HepG2 (cell line): ENCODE measurements around the gene POLR1C. TPM values are rescaled to one million over a fixed set of nuclear protein-coding genes. Genes with fewer than 3 reads are reported as not detected.

Experiments
- AGO2 ChIP-seq: fragments of 200-400 bp; formaldehyde crosslinking; optimal IDR thresholded peaks from 2 replicates; pipeline ENCODE3; 2017; ENCODE audit warnings: mild to moderate bottlenecking, low read depth, low read length, moderate library complexity
- ARNT2 ChIP-seq: sonication (generic); formaldehyde crosslinking; IDR thresholded peaks from 2 replicates; pipeline ENCODE4 v1.8.0; 2022; ENCODE audit warnings: mild to moderate bottlenecking, low read depth, missing genetic modification reagents, moderate library complexity
- FOXC1 ChIP-seq: sonication (generic); formaldehyde crosslinking; IDR thresholded peaks from 2 replicates; pipeline ENCODE4 v1.8.0; 2022; ENCODE audit warnings: mild to moderate bottlenecking, missing genetic modification reagents, borderline replicate concordance
- GFI1 ChIP-seq: sonication (generic); formaldehyde crosslinking; IDR thresholded peaks from 2 replicates; pipeline ENCODE4 v1.5.0; 2020; ENCODE audit warnings: missing genetic modification reagents, mild to moderate bottlenecking, borderline replicate concordance
- HNRNPH1 ChIP-seq: fragments of 200-400 bp; formaldehyde crosslinking; optimal IDR thresholded peaks from 2 replicates; pipeline ENCODE3; 2017; ENCODE audit warnings: mild to moderate bottlenecking, low read depth, low read length
- KAT8 ChIP-seq: IDR thresholded peaks from 2 replicates; pipeline ENCODE4 v1.6.1; 2016; ENCODE audit warnings: missing genetic modification reagents, missing compliant biosample characterization
- MAZ ChIP-seq, 2 experiments: sonication (generic) in 1 of 2; formaldehyde crosslinking in 1 of 2; IDR thresholded peaks; 2 replicates each; pipeline versions ENCODE4 v1.5.0 to v1.6.1; 2012 to 2020; ENCODE audit warnings: low read depth in 2 of 2, mild to moderate bottlenecking in 2 of 2, borderline replicate concordance in 1 of 2, improper control_type of control experiment in 1 of 2, low read length in 1 of 2, missing genetic modification reagents in 1 of 2, moderate library complexity in 1 of 2
- MEF2D ChIP-seq: sonication (generic); formaldehyde crosslinking; IDR thresholded peaks from 2 replicates; pipeline ENCODE4 v1.5.1; 2020; ENCODE audit warnings: mild to moderate bottlenecking, missing genetic modification reagents
- NCOA2 ChIP-seq: sonication (generic); formaldehyde crosslinking; IDR thresholded peaks from 2 replicates; pipeline ENCODE4 v1.8.0; 2022; ENCODE audit warnings: inconsistent platforms
- NR2F6 ChIP-seq, 2 experiments: IDR thresholded peaks; 2 replicates each; pipeline ENCODE4 v1.6.1; 2016; ENCODE audit warnings: antibody characterized with exemption in 1 of 2, mild to moderate bottlenecking in 1 of 2
- SOX5 ChIP-seq: IDR thresholded peaks from 2 replicates; pipeline ENCODE4 v1.6.1; 2016; ENCODE audit warnings: borderline replicate concordance
- ZBTB49 ChIP-seq: sonication (generic); formaldehyde crosslinking; IDR thresholded peaks from 2 replicates; pipeline ENCODE4 v1.4.0; 2020; ENCODE audit warnings: missing genetic modification reagents, borderline replicate concordance
- ZNF143 ChIP-seq: sonication (generic); formaldehyde crosslinking; IDR thresholded peaks from 2 replicates; pipeline ENCODE4 v1.4.0; 2020; ENCODE audit warnings: missing genetic modification reagents
- ZNF331 ChIP-seq: sonication (generic); formaldehyde crosslinking; IDR thresholded peaks from 2 replicates; pipeline ENCODE4 v1.4.0; 2020; ENCODE audit warnings: missing genetic modification reagents
- ZNF33B ChIP-seq: sonication (generic); formaldehyde crosslinking; IDR thresholded peaks from 2 replicates; pipeline ENCODE4 v1.5.1; 2020; ENCODE audit warnings: mild to moderate bottlenecking, missing genetic modification reagents
- ZNF547 ChIP-seq: sonication (generic); formaldehyde crosslinking; IDR thresholded peaks from 2 replicates; pipeline ENCODE4 v1.5.1; 2020; ENCODE audit warnings: mild to moderate bottlenecking, missing genetic modification reagents
- ZNF749 ChIP-seq: sonication (generic); formaldehyde crosslinking; IDR thresholded peaks from 2 replicates; pipeline ENCODE4 v1.8.0; 2022; ENCODE audit warnings: mild to moderate bottlenecking, missing genetic modification reagents, moderate library complexity, borderline replicate concordance
- ZNF75D ChIP-seq: sonication (generic); formaldehyde crosslinking; IDR thresholded peaks from 2 replicates; pipeline ENCODE4 v1.8.1; 2023; ENCODE audit warnings: missing genetic modification reagents, mild to moderate bottlenecking, borderline replicate concordance
- ZNF788 ChIP-seq: sonication (generic); formaldehyde crosslinking; IDR thresholded peaks from 2 replicates; pipeline ENCODE4 v1.5.0; 2020; ENCODE audit warnings: mild to moderate bottlenecking, missing genetic modification reagents, borderline replicate concordance
- polyA plus RNA-seq, 8 experiments: library from polyadenylated mRNA; depleted of rRNA in 3 of 8; stranded (reverse) in 7 of 8; unstranded in 1 of 8; fragments of >200 nt; fragmentation: Illumina TruSeq in 4 of 8; extraction: Trizol in 4 of 8; gene quantifications; 2 replicates each; pipeline versions ENCODE4 v1.2.1 to v1.2.3, GENCODE V29; 2011 to 2016; ENCODE audit warnings: low read depth in 4 of 8, missing spikeins in 1 of 8, mixed read lengths in 1 of 8; ENCODE audit not compliant: insufficient read depth in 1 of 8
- total RNA-seq, 5 experiments: library from RNA; depleted of rRNA; stranded (reverse); fragments of >200 nt; fragmentation: Illumina TruSeq; extraction: Trizol; gene quantifications; 2 replicates each; pipeline ENCODE4 v1.2.3, GENCODE V29; 2016; ENCODE audit warnings: low read depth in 1 of 5
- TF ChIP-seq, protein P1 (sequence below): sonication (generic); formaldehyde crosslinking; IDR thresholded peaks from 2 replicates; pipeline ENCODE4 v1.4.0; 2020; ENCODE audit warnings: low read depth, mild to moderate bottlenecking, missing genetic modification reagents
- TF ChIP-seq, protein P2 (sequence below), 2 experiments: sonication (generic) in 1 of 2; formaldehyde crosslinking in 1 of 2; IDR thresholded peaks; 2 replicates each; pipeline versions ENCODE4 v1.4.0 to v1.6.1; 2018 to 2020; ENCODE audit warnings: missing genetic modification reagents in 2 of 2, borderline replicate concordance in 1 of 2, low read depth in 1 of 2, mild to moderate bottlenecking in 1 of 2, missing biosample characterization in 1 of 2

POLR1C gene
- total and polyA plus RNA-seq, 2 of the 13 experiments (the other 11 are each of a cell fraction or from before 2014, with no cell fraction given) = 62.6 to 72.2 TPM

DNA sequence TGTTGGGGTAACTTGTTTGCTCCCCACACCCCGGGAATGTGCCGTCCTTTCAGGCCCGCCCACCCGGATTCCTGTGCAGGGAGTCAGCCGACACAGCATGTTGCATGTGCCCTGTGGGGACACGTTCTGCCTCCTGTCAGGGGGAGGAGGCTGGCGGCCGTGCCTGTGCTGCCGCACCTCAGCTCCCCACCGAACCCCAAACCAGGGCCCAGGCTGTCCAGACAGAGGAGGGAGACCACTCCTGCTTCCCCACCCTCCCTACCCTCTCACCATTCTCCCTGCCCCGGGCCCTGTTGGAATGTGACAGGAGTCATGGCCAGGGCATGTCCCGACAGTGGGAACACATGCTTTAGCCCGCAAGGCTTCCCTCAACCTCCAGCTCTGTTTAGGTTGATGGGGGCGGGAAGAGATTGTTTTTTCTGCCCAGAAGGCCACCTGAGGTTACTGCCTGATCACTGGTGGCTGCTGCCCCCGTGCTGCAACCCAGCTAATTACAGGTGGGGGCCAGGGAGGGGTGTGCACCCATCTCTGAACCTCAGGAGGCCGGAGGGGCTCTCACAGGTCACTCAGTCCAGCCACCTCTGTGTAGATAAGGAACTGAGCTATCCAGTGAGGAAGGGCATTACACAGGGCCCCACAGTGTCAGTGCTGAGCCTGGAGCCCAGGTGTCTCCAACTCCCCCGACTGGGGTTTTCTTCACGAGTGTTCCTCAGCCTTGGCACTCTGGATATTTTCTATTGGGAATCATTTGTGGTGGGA is 20.3 kb upstream of the POLR1C start (continued):
- TF ChIP-seq SOX5 (CRISPR knock-in tag) (peak; percentile 53), ZNF33B (CRISPR knock-in tag) (0 out of 2 replicates have a peak, but pooled peaks have one; percentile 72), ZNF547 (no peak), ZNF143 (CRISPR knock-in tag) (no peak), MEF2D (CRISPR knock-in tag) (peak; percentile 45; the same call in 1 of the 2 replicates), FOXC1 (peak; percentile 63; the same call in 1 of the 2 replicates), ZBTB49 (CRISPR knock-in tag) (no peak), GFI1 (CRISPR knock-in tag) (peak; percentile 38; the same call in 1 of the 2 replicates), ZNF75D (CRISPR knock-in tag) (no peak), NR2F6 (IDR thresholded peaks at IDR 0.05) (peak; percentile 66), NR2F6 (CRISPR knock-in tag; IDR thresholded peaks at IDR 0.05) (peak; percentile 66), AGO2 (peak; percentile 38), ZNF749 (CRISPR knock-in tag) (no peak), ZNF788 (CRISPR knock-in tag) (peak; percentile 47; the same call in 1 of the 2 replicates), ARNT2 (CRISPR knock-in tag) (peak; percentile 73), KAT8 (CRISPR knock-in tag) (peak; percentile 53; the same call in 1 of the 2 replicates), HNRNPH1 (no peak), NCOA2 (peak; percentile 36; the same call in 1 of the 2 replicates), MAZ (IDR thresholded peaks at IDR 0.05; ENCODE audit: borderline replicate concordance, low read depth, low read length) (peak; percentile 100), MAZ (CRISPR knock-in tag; IDR thresholded peaks at IDR 0.05; ENCODE audit: low read depth) (peak; percentile 93), ZNF331 (CRISPR knock-in tag) (0 out of 2 replicates have a peak, but pooled peaks have one; percentile 28)
- TF ChIP-seq, protein P1, sequence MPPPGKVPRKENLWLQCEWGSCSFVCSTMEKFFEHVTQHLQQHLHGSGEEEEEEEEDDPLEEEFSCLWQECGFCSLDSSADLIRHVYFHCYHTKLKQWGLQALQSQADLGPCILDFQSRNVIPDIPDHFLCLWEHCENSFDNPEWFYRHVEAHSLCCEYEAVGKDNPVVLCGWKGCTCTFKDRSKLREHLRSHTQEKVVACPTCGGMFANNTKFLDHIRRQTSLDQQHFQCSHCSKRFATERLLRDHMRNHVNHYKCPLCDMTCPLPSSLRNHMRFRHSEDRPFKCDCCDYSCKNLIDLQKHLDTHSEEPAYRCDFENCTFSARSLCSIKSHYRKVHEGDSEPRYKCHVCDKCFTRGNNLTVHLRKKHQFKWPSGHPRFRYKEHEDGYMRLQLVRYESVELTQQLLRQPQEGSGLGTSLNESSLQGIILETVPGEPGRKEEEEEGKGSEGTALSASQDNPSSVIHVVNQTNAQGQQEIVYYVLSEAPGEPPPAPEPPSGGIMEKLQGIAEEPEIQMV = no peak
- TF ChIP-seq, protein P2, sequence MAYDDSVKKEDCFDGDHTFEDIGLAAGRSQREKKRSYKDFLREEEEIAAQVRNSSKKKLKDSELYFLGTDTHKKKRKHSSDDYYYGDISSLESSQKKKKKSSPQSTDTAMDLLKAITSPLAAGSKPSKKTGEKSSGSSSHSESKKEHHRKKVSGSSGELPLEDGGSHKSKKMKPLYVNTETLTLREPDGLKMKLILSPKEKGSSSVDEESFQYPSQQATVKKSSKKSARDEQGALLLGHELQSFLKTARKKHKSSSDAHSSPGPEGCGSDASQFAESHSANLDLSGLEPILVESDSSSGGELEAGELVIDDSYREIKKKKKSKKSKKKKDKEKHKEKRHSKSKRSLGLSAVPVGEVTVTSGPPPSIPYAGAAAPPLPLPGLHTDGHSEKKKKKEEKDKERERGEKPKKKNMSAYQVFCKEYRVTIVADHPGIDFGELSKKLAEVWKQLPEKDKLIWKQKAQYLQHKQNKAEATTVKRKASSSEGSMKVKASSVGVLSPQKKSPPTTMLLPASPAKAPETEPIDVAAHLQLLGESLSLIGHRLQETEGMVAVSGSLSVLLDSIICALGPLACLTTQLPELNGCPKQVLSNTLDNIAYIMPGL (CRISPR knock-in tag; IDR thresholded peaks at IDR 0.05; ENCODE audit: borderline replicate concordance in 1 of 2, low read depth in 1 of 2) = peak; percentile 58 to 89; a peak in 3 of 4 replicates
